Measurements from ENCODE around the gene MAN1C1. TPM values are rescaled to one million over a fixed set of nuclear protein-coding genes. Genes with fewer than 3 reads are reported as not detected.
A peak's percentile ranks its signal among the peaks of the same experiment; 100 is the strongest.

MAN1C1 gene
- total RNA-seq, 2 donors from 2014 or later = 2.2 to 4.3 TPM

DNA sequence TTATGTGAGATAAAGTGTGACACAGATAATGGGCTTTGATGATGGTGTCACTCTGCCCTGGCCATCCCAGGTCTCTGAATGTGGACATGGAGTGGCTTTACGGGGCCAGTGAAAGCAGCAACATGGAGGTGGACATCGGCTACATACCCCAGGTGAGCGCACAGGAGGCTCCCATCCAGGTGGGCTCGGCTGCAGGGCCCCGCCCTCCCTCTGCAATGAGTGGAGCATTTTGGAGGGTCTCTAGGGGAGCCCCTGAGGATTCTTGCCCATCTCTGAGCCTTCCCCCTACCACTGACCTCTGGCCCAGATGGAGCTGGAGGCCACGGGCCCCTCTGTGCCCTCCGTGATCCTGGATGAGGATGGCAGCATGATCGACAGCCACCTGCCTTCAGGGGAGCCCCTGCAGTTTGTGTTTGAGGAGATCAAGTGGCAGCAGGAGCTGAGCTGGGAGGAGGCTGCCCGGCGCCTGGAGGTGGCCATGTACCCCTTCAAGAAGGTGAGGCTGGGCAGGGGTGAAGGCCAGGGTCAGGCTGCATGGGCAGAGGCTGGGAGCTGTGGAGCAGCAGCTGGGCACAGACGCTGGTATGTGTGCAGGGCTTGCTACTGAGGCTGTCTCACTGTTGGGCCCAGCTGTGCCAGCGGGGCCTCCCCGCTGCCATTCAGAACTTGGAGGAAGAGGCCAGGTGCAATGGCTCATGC is 194.9 kb downstream of the MAN1C1 start:
- Histone ChIP-seq H3K4me3 (ENCODE audit: low read length) (no peak overlapping the region), H3K27ac (ENCODE audit: low read depth, low read length) (no peak overlapping the region), H3K4me1 (ENCODE audit: control insufficient read depth, insufficient read depth, low read length) (no peaks in the 10 kb centered on the region), H3K36me3 (ENCODE audit: control insufficient read depth, insufficient read depth, low read length) (peaks cover 19% of the 10 kb centered on the region), H3K27me3 (ENCODE audit: control insufficient read depth, insufficient read depth, low read length, poor library complexity, severe bottlenecking) (no peaks in the 10 kb centered on the region), H3K9me3 (ENCODE audit: control insufficient read depth, low read length) (no peaks in the 10 kb centered on the region), H3K9ac (ENCODE audit: extremely low read depth, low read length, poor library complexity, severe bottlenecking) (no peak overlapping the region)
- H3K9me3 Mint-ChIP-seq = no peaks in the 10 kb centered on the region
- no peak overlapping the region for H3K27ac Mint-ChIP-seq
- H3K27me3 Mint-ChIP-seq (ENCODE audit: insufficient read depth) = no peaks in the 10 kb centered on the region
- DNase-seq = no peak
- H3K4me3 Mint-ChIP-seq = no peak overlapping the region
- TF ChIP-seq, protein P1, sequence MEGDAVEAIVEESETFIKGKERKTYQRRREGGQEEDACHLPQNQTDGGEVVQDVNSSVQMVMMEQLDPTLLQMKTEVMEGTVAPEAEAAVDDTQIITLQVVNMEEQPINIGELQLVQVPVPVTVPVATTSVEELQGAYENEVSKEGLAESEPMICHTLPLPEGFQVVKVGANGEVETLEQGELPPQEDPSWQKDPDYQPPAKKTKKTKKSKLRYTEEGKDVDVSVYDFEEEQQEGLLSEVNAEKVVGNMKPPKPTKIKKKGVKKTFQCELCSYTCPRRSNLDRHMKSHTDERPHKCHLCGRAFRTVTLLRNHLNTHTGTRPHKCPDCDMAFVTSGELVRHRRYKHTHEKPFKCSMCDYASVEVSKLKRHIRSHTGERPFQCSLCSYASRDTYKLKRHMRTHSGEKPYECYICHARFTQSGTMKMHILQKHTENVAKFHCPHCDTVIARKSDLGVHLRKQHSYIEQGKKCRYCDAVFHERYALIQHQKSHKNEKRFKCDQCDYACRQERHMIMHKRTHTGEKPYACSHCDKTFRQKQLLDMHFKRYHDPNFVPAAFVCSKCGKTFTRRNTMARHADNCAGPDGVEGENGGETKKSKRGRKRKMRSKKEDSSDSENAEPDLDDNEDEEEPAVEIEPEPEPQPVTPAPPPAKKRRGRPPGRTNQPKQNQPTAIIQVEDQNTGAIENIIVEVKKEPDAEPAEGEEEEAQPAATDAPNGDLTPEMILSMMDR (conservative IDR thresholded peaks at IDR 0.05) = no peak
- 89 to 93% methylated on average over 10 to 13 of the region's 13 CpGs for WGBS, 2 experiments (ENCODE audit: insufficient coverage in 1 of 2, insufficient read length in 1 of 2)
- H3K4me1 Mint-ChIP-seq = no peaks in the 10 kb centered on the region
- peaks cover 33% of the 10 kb centered on the region for H3K36me3 Mint-ChIP-seq (ENCODE audit: low read depth)

DNA sequence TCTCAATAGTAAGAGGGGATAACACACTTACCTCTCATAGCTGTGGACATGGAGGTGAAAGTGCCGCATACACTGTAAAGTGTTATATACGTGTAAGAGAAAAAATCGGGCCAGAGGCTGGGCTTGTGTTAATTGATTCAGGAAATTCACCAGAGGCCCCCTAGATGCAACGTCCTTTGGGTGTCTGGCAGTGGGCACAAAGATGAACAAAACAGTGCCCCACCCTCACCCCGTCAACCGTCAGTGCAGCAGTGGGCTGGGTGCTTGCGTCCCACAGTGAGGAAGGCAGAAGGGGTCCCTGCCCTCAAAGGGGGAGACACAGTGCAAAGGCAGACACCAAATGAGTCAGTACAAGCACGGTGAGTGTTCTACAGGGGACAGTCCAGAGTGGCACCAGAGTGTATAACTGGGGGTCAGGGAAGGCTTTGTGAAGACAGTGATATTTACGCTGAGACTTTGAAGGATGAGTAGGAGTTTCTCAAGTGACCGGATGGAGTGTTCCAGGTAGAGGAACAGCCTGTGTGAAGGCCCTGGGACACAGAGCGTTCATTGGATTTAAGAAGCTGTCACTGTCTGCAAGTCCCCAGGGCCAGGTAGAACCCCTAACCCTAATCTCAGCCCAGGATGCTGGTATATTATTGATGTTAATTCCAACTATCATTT is 196.6 kb downstream of the MAN1C1 start:
- Mint-ChIP-seq H3K4me3 (no peak overlapping the region), H3K9me3 (no peaks in the 10 kb centered on the region), H3K27ac (no peak overlapping the region), H3K36me3 (ENCODE audit: low read depth) (peaks cover 33% of the 10 kb centered on the region), H3K4me1 (peaks cover 4% of the 10 kb centered on the region), H3K27me3 (ENCODE audit: insufficient read depth) (no peaks in the 10 kb centered on the region)
- TF ChIP-seq, protein P1 (conservative IDR thresholded peaks at IDR 0.05) = no peak
- H3K9me3 ChIP-seq (ENCODE audit: control insufficient read depth, low read length) = no peaks in the 10 kb centered on the region
- H3K36me3 ChIP-seq (ENCODE audit: control insufficient read depth, insufficient read depth, low read length) = peaks cover 13% of the 10 kb centered on the region
- no peaks in the 10 kb centered on the region for H3K4me1 ChIP-seq (ENCODE audit: control insufficient read depth, insufficient read depth, low read length)
- 89 to 90% methylated on average over 8 to 11 of the region's 11 CpGs for WGBS, 2 experiments (ENCODE audit: insufficient coverage in 1 of 2, insufficient read length in 1 of 2)
- no peaks in the 10 kb centered on the region for H3K27me3 ChIP-seq (ENCODE audit: control insufficient read depth, insufficient read depth, low read length, poor library complexity, severe bottlenecking)
- no peak overlapping the region for H3K9ac ChIP-seq (ENCODE audit: extremely low read depth, low read length, poor library complexity, severe bottlenecking)
- no peak overlapping the region for H3K27ac ChIP-seq (ENCODE audit: low read depth, low read length)
- no peak overlapping the region for H3K4me3 ChIP-seq (ENCODE audit: low read length)
- DNase-seq = no peak

DNA sequence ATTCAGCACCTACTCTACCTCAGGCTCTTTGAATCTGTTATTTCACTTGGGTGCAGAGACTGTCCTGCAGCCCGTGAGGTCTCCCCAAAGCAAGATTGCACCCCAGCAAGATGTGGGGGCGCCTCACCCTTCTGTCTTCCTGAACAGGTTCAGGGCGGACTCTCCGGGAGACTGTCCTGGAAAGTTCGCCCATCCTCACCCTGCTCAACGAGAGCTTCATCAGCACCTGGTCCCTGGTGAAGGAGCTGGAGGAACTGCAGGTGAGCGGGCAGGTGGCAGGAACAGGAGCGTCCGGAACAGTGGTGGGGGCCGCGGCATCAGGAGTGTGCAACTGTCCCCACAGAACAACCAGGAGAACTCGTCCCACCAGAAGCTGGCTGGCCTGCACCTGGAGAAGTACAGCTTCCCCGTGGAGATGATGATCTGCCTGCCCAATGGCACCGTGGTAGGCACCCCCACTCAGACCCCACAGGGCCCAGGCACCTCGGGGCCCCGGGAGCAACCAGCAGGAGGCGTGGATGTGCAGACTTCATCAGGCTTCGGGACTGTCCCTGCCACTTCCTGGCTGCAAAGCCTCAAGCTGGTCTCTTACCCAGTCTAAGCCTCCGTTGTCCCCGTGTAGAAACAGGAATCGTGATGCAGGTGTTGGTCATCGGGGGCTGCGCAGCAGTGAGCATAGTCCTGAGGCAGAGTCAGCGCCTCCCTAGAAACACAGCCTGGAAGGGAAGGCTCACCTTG is 197.3 kb downstream of the MAN1C1 start:
- Histone ChIP-seq H3K9me3 (ENCODE audit: control insufficient read depth, low read length) (no peaks in the 10 kb centered on the region), H3K4me3 (ENCODE audit: low read length) (no peak overlapping the region), H3K27me3 (ENCODE audit: control insufficient read depth, insufficient read depth, low read length, poor library complexity, severe bottlenecking) (no peaks in the 10 kb centered on the region), H3K27ac (ENCODE audit: low read depth, low read length) (no peak overlapping the region), H3K9ac (ENCODE audit: extremely low read depth, low read length, poor library complexity, severe bottlenecking) (no peak overlapping the region), H3K36me3 (ENCODE audit: control insufficient read depth, insufficient read depth, low read length) (peaks cover 13% of the 10 kb centered on the region), H3K4me1 (ENCODE audit: control insufficient read depth, insufficient read depth, low read length) (peaks cover 4% of the 10 kb centered on the region)
- peaks cover 11% of the 10 kb centered on the region for H3K4me1 Mint-ChIP-seq
- TF ChIP-seq, protein P1 (conservative IDR thresholded peaks at IDR 0.05) = peak; percentile 19
- H3K4me3 Mint-ChIP-seq = no peak overlapping the region
- no peak for DNase-seq
- H3K9me3 Mint-ChIP-seq = no peaks in the 10 kb centered on the region
- peaks cover 33% of the 10 kb centered on the region for H3K36me3 Mint-ChIP-seq (ENCODE audit: low read depth)
- H3K27me3 Mint-ChIP-seq (ENCODE audit: insufficient read depth) = no peaks in the 10 kb centered on the region
- H3K27ac Mint-ChIP-seq = no peak overlapping the region
- WGBS, 2 experiments (ENCODE audit: insufficient coverage in 1 of 2, insufficient read length in 1 of 2) = 93% methylated on average over 9 to 24 of the region's 24 CpGs
